ENCODE data around the gene IRF9.

GRCh38 chr14:24144451-24144850 lies 16.6 kb upstream of the IRF9 start:
- TF ChIP-seq POLR2A (IDR thresholded peaks at IDR 0.05) (no peak), POLR2AphosphoS5 (IDR thresholded peaks at IDR 0.05) (no peak)
- TF ChIP-seq, protein P1, sequence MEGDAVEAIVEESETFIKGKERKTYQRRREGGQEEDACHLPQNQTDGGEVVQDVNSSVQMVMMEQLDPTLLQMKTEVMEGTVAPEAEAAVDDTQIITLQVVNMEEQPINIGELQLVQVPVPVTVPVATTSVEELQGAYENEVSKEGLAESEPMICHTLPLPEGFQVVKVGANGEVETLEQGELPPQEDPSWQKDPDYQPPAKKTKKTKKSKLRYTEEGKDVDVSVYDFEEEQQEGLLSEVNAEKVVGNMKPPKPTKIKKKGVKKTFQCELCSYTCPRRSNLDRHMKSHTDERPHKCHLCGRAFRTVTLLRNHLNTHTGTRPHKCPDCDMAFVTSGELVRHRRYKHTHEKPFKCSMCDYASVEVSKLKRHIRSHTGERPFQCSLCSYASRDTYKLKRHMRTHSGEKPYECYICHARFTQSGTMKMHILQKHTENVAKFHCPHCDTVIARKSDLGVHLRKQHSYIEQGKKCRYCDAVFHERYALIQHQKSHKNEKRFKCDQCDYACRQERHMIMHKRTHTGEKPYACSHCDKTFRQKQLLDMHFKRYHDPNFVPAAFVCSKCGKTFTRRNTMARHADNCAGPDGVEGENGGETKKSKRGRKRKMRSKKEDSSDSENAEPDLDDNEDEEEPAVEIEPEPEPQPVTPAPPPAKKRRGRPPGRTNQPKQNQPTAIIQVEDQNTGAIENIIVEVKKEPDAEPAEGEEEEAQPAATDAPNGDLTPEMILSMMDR (IDR thresholded peaks at IDR 0.05 in 8 of 11, conservative IDR thresholded peaks at IDR 0.05 in 3 of 11) = no peak

Measured in spleen (tissue), 7 donors.